ENCODE data around the gene GADD45G.

The GADD45G gene

DNA sequence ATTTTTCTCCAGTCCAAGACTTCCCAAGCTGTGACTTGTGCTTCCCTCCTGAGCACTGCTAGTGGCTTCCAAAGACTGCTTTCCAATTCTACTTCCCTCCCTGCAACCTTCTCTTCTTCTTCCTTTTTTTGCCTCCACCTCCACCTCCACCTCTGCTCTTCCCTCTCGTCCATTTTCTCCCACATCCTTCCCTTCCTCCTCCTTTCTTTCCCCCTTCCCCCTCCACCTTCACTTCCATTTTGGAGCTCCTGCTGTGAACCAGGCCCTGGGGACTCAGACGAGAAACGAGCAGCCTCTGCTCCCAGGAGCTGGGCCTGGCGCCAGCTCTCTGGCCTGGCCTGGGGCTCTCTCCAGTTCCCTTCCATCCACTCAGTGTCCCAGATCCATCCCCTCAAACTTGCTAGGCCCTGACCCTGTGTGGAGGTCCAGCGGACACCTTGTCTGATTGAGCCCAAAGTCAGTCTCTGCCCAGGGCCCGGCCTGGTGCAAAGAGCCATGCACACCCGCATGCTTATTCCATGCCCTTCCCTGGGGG is 5.6 kb downstream of the GADD45G start:
- no peak for DNase-seq

DNA sequence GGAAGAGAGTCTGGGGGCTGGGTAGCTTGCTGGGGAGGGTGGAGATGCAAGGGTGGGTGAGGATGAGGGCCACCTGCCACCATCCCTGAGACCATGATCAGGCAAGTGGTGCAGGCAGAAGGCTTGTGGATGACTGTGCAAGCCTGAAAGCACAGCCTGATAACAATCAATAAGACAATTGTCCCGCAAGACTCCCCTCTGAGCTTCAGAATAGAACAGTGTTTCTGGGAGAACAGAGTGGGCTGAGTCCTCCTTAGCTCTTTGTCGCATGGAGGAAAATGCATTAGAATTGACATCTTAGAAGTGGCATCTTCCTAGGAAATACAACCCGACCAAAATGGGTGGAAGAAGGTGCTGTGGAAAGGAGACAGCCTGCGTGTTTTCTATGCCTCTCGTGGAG is 6.6 kb downstream of the GADD45G start:
- no peak for DNase-seq

DNA sequence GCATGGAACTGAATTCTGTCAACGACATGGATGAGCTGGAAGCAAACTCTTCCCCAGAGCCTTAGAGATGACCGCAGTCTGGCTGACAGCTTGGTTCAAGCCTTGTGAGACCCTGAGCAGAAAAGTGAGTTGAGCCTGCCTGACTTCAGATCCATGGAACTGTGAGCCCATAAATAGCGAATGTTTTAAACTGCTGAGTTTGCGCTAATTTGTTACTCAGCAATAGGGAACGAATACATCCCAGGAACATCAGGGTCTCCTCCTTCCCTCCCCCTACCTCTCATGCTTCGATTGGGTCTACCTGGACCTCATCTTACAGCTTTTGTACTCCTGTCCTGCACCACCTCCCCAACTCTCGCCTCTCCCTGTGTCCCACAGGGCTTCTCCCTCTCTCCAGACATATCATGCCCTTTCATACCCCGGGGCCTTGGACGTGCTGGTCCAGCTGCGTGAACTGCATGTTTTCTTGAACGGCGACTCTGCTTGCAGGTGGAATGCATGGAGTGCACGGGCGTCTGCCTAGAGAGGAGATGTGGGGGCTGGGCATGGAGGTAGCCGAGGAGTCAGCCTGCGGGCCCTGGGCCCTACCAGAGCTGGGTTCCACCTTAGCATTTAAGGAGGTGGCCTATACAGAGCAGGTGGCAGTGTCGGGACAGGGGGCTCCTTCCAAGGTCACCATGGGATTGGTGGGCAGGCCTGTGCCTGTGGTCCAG is 7.9 kb downstream of the GADD45G start:
- DNase-seq: no peak

DNA sequence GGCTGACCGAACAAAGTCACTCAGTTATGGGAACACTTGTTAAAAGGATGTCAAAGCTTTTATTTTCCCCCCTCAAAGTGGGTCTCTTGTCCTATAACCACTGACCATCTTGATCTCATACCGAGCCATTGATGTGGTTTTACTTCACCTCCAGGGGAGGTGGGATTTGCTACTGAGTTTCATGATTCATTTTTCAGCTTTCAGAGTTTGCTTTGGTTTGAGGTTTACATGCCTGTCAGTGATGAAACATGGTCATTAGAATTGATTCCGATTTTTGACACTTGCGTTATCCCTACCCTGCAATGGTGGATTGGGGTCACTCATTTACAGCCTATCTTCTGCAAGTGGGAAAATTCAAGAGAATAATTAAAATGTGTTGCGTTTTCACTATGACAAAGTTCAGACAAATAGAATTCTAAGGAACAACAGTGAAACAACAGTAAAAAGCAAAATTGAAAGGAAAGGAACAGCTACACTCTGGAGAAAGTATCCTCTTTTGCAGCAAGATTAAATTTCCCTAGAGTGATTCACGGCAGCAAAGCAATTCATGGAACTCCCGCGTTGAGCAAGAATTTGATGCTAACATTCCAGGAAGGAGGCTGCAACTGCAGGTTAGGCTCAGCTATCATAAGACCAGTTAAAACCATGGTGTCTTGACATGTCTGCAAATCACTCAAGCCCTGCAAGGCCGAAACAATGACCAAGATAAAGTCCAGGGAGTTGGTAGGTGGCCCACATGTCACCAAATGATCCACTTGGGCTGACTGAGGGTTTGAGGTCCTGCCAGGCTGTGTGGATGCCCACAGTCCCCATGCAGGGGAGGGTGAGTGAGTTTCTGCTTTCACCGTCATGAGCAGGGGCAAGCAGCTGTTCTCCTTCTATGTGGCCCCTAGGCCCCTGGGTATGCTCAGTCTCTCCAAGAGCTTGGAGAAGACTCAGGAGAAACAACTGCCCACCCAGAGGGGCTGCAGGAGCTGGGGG is 9.4 kb downstream of the GADD45G start:
- DNase-seq: no peak

DNA sequence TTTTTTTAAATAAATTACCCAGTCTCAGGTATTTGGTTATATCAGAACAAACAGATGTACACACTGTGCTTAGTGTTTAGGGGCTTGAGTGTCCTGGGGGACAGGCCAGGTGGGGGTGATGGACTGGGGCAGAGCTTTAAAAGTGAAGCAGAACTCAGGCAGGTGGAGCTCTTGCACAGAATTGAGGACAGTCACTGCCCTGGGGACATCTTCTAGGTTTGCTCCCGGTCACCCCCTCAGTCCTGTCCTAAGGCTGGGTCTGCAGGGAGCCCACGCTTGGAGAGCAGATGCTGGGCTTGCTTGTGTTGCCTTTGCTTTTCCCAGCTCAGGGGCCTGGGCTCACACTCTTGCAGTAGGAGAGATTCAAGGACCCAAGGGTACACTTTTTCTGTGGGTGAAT is 10.8 kb downstream of the GADD45G start:
- DNase-seq: no peak

DNA sequence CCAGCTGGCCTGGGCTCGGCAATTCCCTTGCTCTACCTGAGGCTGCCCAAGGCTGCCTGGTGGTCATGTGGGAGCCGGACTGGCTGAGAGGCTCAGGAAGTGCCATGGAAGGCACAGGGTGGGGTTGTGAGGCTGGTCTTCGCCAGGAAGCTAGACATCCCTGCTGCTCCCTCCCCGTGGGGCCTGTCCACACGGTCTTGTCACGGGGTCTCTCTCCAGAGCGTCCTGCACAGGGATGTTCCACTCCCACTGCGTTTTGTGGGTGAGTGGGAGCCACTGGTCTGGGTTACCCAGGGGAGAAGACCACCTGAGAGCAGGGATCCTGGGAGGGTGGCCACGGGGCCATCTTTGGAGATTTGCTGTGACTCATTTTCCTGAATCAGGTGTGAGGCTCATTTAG is 11.6 kb downstream of the GADD45G start:
- no peak for DNase-seq

DNA sequence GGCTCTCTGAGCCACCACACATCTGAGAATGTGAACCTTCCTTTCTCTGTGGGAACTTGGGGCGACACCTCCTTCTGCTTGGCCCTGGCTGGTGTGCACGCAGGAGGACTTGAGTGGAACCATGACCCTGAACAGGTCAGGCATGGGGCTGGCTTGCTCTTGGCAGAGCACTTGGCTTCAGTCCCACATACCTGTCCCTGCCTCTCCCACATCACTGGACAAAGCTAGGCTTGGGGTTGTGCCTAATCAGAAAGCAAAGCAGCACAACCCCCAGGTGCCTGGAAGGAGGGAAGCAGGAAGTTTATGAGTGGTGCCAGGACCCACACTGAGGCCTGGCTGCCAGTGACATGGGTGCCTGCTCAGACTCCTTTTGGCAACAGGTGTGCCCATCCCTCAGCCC is 13.2 kb downstream of the GADD45G start:
- no peak for DNase-seq

DNA sequence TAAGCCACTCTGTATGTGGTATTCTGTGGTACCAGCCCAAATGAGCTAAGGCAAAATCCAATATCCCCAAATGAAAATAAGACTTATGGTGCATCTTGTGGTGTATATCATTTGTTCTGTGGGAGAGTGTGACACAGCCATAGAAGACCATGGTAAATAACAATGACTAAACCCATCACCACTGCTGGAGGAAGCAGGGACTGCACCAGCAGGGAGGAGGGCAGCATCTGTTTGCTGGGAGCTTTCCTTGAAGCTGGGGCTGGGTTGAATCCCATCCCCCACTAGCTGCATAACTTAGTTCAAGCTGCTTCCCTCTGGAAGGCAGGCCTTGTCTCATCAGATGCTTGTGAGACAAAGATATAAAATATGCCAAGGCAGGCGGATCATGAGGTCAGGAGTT is 14.2 kb downstream of the GADD45G start:
- no peak for DNase-seq

DNA sequence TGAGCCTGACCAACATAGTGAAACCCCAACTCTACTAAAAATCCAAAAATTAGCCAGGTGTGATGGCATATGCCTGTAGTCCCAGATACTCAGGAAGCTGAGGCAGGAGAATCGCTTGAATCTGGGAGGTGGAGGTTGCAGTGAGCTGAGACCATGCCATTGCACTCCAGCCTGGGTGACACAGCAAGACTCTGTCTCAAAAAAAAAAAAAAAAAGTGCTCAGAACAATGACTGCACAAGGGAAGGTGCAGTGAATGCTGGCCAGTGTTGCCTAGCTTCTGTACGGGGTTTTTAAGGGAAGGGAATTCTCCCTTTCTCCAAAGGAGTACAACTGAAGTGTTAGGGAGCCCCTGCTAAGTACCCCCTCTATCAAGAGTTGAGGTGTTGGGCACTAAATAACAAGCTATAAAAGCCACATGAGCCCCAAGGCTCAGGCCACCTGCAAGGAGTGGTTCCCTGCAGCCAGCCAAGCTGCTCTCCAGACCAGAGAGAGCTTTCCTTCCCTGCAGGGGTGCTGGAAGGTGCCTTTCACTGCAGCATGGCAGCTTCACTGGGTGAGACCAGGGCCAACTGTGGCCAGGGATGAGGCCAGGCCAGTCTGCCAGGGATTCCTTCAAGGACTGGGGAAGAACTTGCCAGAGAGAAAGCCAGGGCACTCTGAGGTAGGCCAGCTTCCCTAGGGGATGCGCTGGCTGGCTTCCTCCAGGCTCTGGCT is 14.8 kb downstream of the GADD45G start:
- no peak for DNase-seq

DNA sequence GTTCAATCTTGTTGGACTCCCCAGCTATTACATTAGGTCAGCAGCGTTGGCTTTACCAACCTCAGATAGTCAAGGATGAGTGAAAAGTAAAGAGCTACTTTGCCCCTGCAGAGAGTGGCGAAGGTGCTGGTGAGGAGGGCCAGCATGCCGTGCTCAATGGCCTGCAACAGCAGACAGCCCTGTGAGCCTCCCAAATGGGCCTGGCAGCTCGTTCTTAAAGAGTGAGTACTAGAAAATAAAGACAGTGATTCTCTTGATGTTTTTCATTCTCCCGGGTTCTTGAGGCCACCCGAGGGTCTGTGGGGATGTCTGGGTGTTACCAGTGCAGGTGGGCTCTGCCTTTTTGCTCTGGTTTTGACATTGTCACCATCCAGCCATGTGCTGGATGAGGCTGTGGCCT is 16.2 kb downstream of the GADD45G start:
- no peak for DNase-seq

DNA sequence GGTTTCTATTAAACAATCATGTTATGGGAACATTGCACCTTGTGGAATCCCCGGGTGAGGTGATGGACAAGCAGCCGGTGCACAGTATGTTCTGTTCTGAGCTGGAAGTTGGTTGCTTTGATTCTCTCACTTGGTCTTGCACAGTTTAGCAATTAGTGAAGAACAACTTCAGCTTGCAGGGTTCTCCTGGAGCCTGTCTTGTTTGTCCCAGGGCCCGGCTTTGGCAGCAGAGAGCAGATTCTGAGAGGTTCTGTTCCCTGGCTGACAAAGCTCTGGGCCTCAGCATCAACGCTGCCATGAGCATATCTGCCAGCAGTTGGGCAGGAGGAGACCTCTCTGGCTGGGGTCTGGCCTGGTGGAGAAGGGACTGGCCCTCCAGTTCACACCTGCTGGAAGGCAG is 16.9 kb downstream of the GADD45G start:
- DNase-seq: no peak

DNA sequence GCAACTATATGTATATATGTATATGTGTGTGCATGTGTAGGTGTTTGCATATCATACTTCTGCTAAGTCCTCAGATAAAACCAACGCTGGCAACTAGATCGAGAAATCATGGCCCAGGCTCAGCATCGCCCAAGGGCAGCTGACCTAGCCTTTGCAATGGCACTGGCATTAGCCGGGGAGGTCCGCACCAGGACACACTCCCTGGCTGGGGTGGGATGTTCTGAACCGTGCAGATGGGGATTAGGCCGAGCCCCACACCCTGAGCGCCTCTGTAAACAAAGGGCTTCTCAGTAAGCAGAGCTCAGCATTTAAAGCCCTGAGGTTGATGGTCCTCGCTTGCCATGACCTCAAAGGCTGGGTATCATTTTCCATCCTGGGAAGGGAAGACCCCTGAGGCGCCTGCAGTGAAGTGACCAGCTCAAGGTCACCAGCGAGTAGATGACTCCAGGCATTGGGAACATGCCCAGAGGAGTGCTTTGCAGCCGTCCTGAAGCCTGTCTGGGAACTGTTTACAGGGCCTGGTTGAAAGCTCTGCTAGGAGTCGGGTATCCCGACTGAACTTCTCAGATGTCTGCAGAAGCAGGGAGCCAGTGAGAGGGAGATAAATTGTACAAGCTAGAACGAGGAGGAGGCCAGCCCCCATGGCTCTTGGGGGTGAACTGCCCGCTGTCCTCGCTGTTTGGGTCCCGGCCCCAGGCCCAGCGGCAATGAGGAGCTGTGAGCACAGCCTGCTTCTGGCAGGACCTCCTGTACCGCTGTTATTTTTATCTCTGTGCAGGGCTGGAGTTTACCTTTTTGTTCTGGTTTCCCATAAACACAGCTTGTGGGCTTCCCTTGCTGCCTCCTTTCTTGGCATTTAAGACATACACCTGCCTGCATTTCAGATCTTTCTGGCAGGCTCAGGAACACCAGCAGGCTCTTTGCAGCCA is 18.4 kb downstream of the GADD45G start:
- no peak for DNase-seq

DNA sequence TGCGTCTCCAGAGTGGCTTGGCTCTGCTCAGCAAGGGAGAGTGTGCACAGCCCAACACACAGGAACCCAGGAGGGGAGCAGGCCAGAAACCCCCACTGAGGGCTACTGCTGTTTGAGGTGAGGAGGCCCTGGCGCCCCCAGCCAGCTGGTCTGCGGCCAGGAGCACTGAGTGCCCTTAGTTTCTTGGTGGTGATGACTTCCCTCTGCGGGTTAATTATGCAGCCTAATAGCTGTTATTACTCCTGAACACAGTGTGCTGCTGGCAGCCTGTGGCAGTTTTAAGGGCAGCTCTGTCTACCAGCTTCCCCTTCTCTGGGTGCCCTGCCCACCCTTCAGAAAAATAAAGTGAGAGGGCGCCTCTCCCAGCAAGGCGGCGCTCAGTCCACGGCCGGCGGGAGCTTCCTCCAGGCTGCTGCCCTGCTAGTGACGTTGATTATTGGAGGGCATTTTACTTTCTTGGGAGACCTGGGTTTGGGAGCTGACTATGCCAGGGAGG is 19.2 kb downstream of the GADD45G start:
- no peak for DNase-seq

DNA sequence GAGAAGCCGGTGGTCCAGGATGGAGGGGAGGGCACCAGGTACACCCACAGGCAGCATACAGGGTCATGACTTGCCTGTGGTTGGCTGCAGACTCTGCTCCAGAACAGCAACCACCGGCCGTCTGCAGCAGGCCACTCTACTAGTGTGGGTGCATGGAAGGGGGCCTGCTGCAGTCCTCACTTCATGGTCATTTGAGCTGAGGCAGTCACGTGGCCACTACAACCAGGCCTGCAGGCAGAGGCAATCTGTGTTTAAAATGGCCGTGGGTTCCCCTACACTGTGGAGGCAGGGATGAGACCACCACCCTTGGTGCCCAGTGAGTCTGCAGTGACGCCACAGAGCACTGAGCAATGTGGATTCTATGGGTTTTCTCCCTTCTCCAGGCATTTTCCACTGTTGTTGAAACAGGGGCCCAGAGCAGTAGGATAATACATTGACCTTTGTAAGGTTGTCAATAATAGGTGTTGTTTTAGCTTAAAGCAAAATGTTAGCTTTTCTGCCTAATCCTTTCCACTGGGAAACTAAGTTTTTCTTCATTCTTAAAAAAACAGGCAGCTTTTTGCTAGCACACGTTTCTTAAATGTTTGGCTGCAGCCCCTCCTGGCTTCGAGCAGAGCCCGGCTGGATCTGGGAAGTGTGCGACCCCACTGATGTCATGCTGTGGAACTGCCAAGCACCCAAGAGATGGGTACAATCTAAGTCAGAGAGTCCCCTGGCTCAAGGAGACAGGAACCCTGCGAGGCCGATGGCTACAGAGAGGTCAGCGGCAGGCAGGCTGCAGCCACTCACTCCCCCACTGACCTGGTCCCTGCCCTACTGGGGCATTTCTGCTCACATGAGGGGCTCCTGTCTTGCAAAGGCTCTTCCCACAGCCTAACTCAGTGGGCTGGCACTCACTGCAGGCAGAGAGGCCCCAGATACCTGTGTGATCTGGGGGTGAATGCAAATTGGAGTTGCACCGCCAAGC is 21.2 kb downstream of the GADD45G start:
- no peak for DNase-seq

DNA sequence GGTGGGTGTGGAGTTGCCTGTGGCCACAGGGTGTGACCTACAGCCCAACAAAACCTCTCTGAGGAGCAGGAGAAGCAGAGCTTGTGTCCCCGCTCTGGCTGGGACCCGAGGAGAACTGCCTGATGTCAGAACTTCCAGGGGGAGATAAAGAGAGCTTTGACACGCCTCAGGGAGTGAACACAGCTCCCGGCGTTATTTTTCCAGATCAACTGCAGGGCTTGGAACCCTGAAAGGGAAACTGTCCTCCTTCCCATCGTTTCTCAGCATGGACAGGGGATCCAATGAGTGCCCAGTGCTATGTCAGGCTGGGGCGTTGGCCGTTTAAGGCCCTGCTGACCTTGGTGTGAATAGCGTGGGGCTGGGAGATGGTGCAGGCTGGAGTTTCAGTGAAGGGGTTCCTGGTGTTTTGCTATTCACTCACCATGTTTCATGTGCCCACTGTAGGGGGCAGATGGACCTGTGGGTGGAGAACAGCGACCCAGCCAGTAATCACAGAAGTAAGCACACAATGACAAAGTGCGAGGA is 22.0 kb downstream of the GADD45G start:
- DNase-seq: no peak

DNA sequence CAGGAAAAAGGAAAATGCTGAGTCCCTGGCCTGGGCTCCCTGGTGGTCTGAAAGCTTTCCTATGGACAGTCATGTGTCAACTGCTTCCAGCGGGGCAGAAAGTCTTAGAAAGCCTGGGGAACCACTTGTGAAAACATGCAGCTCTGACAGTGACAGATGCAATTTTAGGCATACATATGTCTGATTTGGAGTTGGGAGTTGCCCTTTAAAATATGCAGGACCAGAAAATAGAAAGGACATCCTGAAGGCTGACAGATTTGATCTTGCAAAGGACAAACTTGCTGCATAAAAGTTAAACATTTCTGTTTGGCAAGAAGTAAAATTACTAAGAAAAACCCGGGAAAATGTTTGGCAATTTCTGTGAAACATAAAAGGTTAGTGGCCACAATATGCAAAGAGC is 23.8 kb downstream of the GADD45G start:
- no peak for DNase-seq

DNA sequence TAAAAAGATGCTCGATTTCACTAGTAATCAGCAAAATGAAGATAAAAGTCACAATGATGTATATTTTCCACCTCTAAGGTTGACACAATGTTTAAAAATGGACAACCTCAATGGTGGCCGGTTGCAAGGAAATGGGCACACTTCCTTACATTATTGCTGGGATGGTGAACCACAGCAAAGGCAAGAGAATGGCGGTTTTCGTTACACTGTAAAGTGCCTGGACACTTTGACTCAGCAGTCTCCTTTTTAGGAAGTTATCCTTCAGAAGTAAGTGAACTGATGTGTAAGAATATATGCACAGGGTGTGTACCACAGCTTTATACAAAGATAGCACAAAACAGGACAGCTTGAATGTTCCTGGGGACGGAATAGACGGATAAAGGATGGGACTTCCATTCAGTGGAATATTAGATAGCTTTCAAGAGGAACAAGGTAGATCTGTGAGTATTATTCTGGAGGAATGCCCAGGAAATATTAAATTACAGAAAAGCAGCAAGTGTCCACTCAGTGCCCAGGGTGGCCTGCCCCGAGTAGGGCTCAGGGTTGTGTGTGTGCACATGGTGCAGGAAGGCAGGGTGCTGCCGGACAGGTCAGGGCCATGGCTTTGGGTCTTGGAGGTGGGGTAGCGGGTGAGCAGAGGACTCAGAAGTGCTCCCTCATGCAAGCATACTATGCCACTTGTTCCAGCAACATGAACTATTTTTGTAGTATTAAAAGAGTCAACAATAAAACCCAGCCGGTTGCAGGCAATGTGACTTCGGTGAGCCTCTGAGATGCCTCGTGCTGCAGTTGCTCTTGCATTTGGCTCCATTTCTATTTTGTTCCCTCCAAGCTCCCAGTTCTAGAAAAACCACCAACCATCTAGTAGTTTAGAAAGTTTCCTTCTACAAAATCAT is 24.5 kb downstream of the GADD45G start:
- no peak for DNase-seq

DNA sequence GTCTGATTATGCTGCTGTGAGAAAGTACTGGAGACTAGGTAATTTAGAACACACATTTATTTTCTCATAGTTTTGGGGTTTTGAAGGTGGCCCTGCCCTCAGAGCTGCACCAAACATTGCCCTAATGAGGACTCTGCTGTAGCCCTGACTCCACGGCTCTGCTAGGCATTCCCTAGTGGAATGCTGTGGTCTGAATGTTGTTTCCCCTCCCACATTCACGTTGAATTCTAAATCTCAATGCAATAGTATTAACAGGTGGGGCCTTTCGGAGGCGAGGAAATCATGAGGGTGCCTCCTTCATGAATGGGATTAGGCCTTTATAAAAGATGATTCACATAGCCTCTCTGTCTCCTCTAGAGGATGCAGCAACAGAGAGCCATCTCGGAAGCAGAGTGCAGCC is 25.7 kb downstream of the GADD45G start:
- no peak for DNase-seq

DNA sequence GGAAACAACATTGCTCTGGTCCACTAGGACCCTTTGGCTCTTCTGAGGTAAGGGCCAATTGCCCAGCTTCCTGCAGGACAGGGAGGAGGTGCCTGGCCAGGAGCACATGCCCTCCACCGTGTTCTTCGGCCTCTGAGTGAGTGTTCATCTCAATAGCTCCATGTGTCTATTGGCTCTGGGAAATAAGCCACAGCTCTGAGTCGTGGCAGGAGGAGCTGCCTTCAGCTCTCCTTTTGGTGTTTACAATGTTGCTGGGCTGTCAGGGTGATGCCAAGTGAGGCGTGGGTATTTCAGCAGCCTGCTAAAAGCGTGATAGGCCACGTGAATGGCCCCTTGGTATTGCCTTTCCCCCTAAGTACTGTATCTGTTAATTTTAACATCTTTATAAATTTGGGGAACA is 26.6 kb downstream of the GADD45G start:
- DNase-seq: no peak

All from CD4-positive, alpha-beta T cell treated with Interleukin-12 subunit alpha and Interleukin-12 subunit beta, for 1 hour (primary cell).